MM.1S (cell line): ENCODE results near the gene SLC48A1.

ENCODE experiments used
- EZH2phosphoT487 ChIP-seq: fragments of 300-600 bp; sonication (generic); IDR thresholded peaks from 2 replicates; pipeline ENCODE4 v1.6.1; 2018; ENCODE audit warnings: antibody characterized with exemption, low read length
- TF ChIP-seq, protein P1 (sequence below): fragments of 300-600 bp; sonication (generic); IDR thresholded peaks from 2 replicates; pipeline ENCODE4 v1.5.1; 2016; ENCODE audit warnings: antibody characterized with exemption, low read length, mixed read lengths

DNA sequence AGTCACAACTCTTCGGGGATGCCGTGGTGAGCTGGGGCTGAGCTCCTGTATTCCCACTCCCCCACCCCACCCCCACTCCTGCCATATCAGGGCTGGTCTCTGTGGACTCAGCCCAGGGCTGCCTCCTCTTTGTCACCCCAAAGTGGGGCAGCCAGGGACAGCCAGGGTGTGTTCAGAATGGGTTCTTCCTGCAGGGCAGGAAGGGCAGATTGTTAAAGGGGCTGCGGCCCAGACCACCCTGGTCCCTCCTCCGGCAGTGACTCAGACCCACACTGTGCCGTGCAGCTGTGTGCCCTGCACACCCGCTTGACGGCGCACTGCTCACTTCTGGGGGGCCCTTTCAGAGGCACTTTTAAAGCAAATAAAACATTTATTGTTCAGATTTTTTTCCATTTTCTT is 9.3 kb downstream of the SLC48A1 start:
- no peak for TF ChIP-seq EZH2phosphoT487
- TF ChIP-seq, protein P1, sequence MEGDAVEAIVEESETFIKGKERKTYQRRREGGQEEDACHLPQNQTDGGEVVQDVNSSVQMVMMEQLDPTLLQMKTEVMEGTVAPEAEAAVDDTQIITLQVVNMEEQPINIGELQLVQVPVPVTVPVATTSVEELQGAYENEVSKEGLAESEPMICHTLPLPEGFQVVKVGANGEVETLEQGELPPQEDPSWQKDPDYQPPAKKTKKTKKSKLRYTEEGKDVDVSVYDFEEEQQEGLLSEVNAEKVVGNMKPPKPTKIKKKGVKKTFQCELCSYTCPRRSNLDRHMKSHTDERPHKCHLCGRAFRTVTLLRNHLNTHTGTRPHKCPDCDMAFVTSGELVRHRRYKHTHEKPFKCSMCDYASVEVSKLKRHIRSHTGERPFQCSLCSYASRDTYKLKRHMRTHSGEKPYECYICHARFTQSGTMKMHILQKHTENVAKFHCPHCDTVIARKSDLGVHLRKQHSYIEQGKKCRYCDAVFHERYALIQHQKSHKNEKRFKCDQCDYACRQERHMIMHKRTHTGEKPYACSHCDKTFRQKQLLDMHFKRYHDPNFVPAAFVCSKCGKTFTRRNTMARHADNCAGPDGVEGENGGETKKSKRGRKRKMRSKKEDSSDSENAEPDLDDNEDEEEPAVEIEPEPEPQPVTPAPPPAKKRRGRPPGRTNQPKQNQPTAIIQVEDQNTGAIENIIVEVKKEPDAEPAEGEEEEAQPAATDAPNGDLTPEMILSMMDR = no peak
